Loucy (cell line): Measurements from ENCODE around the gene STRAP.

Source experiments
- H2AFZ ChIP-seq: fragments of 200-600 bp; sonication (generic); 2 replicates; pipeline ENCODE4 v1.6.0; 2016; ENCODE audit warnings: antibody characterized with exemption, mild to moderate bottlenecking, low read length, moderate library complexity
- H3F3A ChIP-seq: fragments of 200-600 bp; 2 replicates; pipeline ENCODE4 v1.6.0; 2016; ENCODE audit warnings: antibody characterized with exemption, low read depth, mild to moderate bottlenecking
- H3K27me3 ChIP-seq: fragments of 200-600 bp; sonication (generic); 2 replicates; pipeline ENCODE4 v1.6.1; 2014; ENCODE audit warnings: low read length, mild to moderate bottlenecking; ENCODE audit not compliant: insufficient read depth, poor library complexity, severe bottlenecking
- H3K36me3 ChIP-seq: fragments of 200-600 bp; sonication (generic); 2 replicates; pipeline ENCODE4 v1.6.1; 2016; ENCODE audit warnings: low read length; ENCODE audit not compliant: insufficient read depth
- H3K4me1 ChIP-seq: fragments of 200-600 bp; sonication (generic); 2 replicates; pipeline ENCODE4 v1.5.1; 2014; ENCODE audit warnings: low read length, mild to moderate bottlenecking; ENCODE audit not compliant: insufficient read depth, poor library complexity, severe bottlenecking
- H3K4me2 ChIP-seq: fragments of 200-600 bp; sonication (generic); 2 replicates; pipeline ENCODE4 v1.6.0; 2014; ENCODE audit warnings: antibody characterized with exemption, low read length, low read depth, mild to moderate bottlenecking; ENCODE audit not compliant: poor library complexity, severe bottlenecking
- H3K4me3 ChIP-seq: fragments of 200-600 bp; sonication (generic); 2 replicates; pipeline ENCODE4 v1.5.1; 2014; ENCODE audit warnings: low read length, mild to moderate bottlenecking, mixed read lengths; ENCODE audit not compliant: poor library complexity, severe bottlenecking
- H3K79me2 ChIP-seq: fragments of 200-600 bp; sonication (generic); 2 replicates; pipeline ENCODE4 v1.6.1; 2014; ENCODE audit warnings: low read length; ENCODE audit not compliant: insufficient read depth
- H3K9ac ChIP-seq: fragments of 200-600 bp; sonication (generic); 2 replicates; pipeline ENCODE4 v1.6.0; 2014; ENCODE audit warnings: mild to moderate bottlenecking, low read depth, low read length, moderate library complexity; ENCODE audit not compliant: poor library complexity, severe bottlenecking
- H3K9me2 ChIP-seq: fragments of 200-600 bp; sonication (generic); replicated peaks from 2 replicates; pipeline ENCODE4 v1.6.1; 2016; ENCODE audit warnings: low read depth, low read length, mixed read lengths
- H3K9me3 ChIP-seq: fragments of 200-600 bp; sonication (generic); 2 replicates; pipeline ENCODE4 v1.6.1; 2014; ENCODE audit warnings: mild to moderate bottlenecking, antibody characterized with exemption, low read length, low read depth; ENCODE audit not compliant: insufficient read depth
- H4K20me1 ChIP-seq: fragments of 200-600 bp; sonication (generic); 2 replicates; pipeline ENCODE4 v1.6.0; 2014; ENCODE audit warnings: antibody characterized with exemption, low read length, mild to moderate bottlenecking; ENCODE audit not compliant: insufficient read depth, poor library complexity, severe bottlenecking
- CTCF ChIP-seq: fragments of 200-600 bp; sonication (generic); conservative IDR thresholded peaks from 2 replicates; pipeline ENCODE4 v1.5.1; 2014; ENCODE audit warnings: mild to moderate bottlenecking, antibody characterized with exemption, low read length
- EZH2phosphoT487 ChIP-seq: fragments of 200-600 bp; IDR thresholded peaks from 2 replicates; pipeline ENCODE4 v1.6.1; 2018; ENCODE audit warnings: antibody characterized with exemption, mild to moderate bottlenecking, moderate library complexity, borderline replicate concordance

Gene STRAP

DNA sequence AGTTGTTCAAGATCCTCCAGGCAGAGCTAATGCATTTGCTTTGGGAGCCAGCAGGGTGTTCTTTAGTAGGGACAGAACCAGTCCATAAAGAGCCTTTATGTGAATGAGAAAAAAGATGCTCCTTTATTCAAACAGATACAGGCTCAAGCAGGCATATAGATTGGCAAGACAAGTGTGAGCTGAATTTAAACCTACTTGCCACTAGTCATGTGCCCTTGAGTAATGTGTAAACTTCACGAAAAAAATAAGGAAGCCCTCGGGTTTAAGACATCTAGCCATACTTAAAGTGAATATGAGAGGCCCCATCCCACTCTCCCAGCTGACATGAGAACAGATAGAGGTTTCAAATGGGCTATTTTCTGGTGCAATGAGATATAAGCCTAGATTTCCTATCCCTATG lies 43.1 kb upstream of the STRAP start:
- H3K79me2 ChIP-seq: no peaks in the 10 kb centered on the region
- H3F3A ChIP-seq: no peaks in the 10 kb centered on the region
- H3K4me3 ChIP-seq: no peak overlapping the region
- H3K9me2 ChIP-seq: no peaks in the 10 kb centered on the region
- H3K27me3 ChIP-seq: no peaks in the 10 kb centered on the region
- H4K20me1 ChIP-seq: no peaks in the 10 kb centered on the region
- no peaks in the 10 kb centered on the region for H3K9me3 ChIP-seq
- no peak overlapping the region for H2AFZ ChIP-seq
- no peak overlapping the region for H3K4me2 ChIP-seq
- TF ChIP-seq EZH2phosphoT487 (no peak), CTCF (no peak)
- H3K4me1 ChIP-seq: no peaks in the 10 kb centered on the region
- no peaks in the 10 kb centered on the region for H3K36me3 ChIP-seq
- H3K9ac ChIP-seq: no peak overlapping the region

DNA sequence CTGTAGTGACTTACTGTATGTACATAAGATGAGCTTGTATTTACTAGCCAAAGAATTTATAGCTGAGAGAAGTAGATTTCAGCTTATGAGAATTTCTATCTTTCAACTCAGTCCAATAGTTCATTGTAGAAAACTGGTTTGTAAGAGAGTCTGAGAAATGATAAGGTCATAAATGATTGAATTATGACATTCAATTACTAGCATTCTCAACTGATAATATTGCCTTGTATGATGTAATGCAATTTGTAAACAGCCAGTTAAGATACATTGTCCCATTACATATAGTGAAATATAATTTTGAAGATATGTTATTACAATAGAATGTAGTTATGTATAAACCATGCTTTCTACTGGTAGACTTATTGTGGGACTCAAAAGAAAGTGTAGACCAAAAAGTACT lies 42.5 kb upstream of the STRAP start:
- TF ChIP-seq EZH2phosphoT487 (no peak), CTCF (no peak)
- Histone ChIP-seq H3K4me1 (no peaks in the 10 kb centered on the region), H3K4me3 (no peak overlapping the region), H3K4me2 (no peak overlapping the region), H3K9me3 (no peaks in the 10 kb centered on the region), H3K27me3 (no peaks in the 10 kb centered on the region), H3F3A (no peaks in the 10 kb centered on the region), H4K20me1 (no peaks in the 10 kb centered on the region), H3K9me2 (no peaks in the 10 kb centered on the region), H3K9ac (no peak overlapping the region), H2AFZ (no peak overlapping the region), H3K36me3 (no peaks in the 10 kb centered on the region), H3K79me2 (no peaks in the 10 kb centered on the region)

DNA sequence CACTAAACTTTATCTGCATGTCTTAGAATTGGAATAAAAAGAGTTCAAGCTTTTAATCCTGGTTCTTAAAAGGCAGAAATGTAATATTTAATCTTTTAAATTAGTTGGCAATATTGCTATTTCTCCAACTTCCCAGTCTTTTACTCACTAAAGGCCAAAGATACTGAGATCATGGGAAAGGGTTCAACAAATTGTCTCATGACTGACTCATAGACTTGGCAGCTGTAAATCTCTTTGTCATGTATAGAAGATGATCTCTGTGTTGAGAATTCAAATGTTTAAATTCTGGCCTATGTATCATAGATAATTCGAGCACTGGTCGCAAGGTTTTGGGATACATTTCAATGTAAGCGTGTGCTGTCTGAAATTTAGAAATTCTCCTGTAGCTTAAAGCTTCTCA lies 40.1 kb upstream of the STRAP start:
- H3K4me1 ChIP-seq: no peaks in the 10 kb centered on the region
- TF ChIP-seq CTCF (no peak), EZH2phosphoT487 (no peak)
- H2AFZ ChIP-seq: no peak overlapping the region
- no peaks in the 10 kb centered on the region for H3K79me2 ChIP-seq
- H3K27me3 ChIP-seq: no peaks in the 10 kb centered on the region
- H3F3A ChIP-seq: no peaks in the 10 kb centered on the region
- no peak overlapping the region for H3K4me3 ChIP-seq
- no peaks in the 10 kb centered on the region for H3K9me3 ChIP-seq
- no peaks in the 10 kb centered on the region for H4K20me1 ChIP-seq
- no peaks in the 10 kb centered on the region for H3K36me3 ChIP-seq
- H3K9ac ChIP-seq: no peak overlapping the region
- no peak overlapping the region for H3K4me2 ChIP-seq
- no peaks in the 10 kb centered on the region for H3K9me2 ChIP-seq
